Neural progenitor cell (in vitro differentiated cells): ENCODE measurements around the gene BLTP3B.

ENCODE experiments used
- EZH2 ChIP-seq: fragments of 200-600 bp; sonication (generic); IDR thresholded peaks from 2 replicates; pipeline ENCODE4 v1.6.1; 2017; ENCODE audit warnings: antibody characterized with exemption, mild to moderate bottlenecking, moderate library complexity
- TF ChIP-seq, protein P1 (sequence below): fragments of 200-600 bp; sonication (generic); IDR thresholded peaks from 2 replicates; pipeline ENCODE4 v1.5.1; 2017; ENCODE audit warnings: antibody characterized with exemption, mild to moderate bottlenecking

DNA sequence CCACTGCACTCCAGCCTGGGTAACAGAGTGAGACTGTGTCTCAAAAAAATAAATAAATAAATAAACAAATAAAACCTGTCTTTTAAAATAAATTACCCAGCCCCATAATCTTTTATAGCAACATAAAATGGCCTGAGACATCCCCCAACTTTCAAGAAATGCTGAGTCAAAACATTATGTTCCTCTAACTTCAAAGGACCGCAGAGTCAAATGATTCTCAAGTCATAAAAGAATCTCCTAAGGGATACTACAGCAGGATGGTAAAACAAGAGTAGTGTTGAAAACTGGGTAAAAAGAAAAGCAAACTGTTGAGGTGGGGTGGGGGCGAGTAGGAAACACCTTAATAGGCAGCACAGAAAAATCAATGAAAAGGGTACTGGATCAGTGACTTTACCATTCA is 9.5 kb downstream of the BLTP3B start:
- TF ChIP-seq, protein P1, sequence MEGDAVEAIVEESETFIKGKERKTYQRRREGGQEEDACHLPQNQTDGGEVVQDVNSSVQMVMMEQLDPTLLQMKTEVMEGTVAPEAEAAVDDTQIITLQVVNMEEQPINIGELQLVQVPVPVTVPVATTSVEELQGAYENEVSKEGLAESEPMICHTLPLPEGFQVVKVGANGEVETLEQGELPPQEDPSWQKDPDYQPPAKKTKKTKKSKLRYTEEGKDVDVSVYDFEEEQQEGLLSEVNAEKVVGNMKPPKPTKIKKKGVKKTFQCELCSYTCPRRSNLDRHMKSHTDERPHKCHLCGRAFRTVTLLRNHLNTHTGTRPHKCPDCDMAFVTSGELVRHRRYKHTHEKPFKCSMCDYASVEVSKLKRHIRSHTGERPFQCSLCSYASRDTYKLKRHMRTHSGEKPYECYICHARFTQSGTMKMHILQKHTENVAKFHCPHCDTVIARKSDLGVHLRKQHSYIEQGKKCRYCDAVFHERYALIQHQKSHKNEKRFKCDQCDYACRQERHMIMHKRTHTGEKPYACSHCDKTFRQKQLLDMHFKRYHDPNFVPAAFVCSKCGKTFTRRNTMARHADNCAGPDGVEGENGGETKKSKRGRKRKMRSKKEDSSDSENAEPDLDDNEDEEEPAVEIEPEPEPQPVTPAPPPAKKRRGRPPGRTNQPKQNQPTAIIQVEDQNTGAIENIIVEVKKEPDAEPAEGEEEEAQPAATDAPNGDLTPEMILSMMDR, result no peak
- no peak for TF ChIP-seq EZH2
